Breast epithelium (tissue), 4 donors: ENCODE data around the gene IL17RD. TPM values are rescaled to one million over a fixed set of nuclear protein-coding genes. Genes with fewer than 3 reads are reported as not detected.
A peak's percentile ranks its signal among the peaks of the same experiment; 100 is the strongest.

Experiments used
- DNase-seq, 2 donors: peaks; one replicate each; pipeline ENCODE4 v3.0.0-alpha.2; 2019; ENCODE audit warnings: low spot score in 2 of 2
- H3K27ac ChIP-seq, 2 donors: fragments of 200-600 bp; sonication (generic) in 1 of 2; one replicate each; pipeline ENCODE4 v1.5.1; 2016 to 2019; ENCODE audit warnings: mild to moderate bottlenecking in 1 of 2
- H3K27me3 ChIP-seq, 2 donors: fragments of 200-600 bp; sonication (generic) in 1 of 2; one replicate each; pipeline versions ENCODE4 v1.5.1 to v1.6.0; 2017 to 2019; ENCODE audit warnings: control low read depth in 1 of 2, mild to moderate bottlenecking in 1 of 2
- H3K36me3 ChIP-seq: fragments of 200-600 bp; one replicate; pipeline ENCODE4 v1.5.1; 2019
- H3K4me1 ChIP-seq, 2 donors: fragments of 200-600 bp; sonication (generic); one replicate each; pipeline ENCODE4 v1.5.1; 2016 to 2019; ENCODE audit warnings: control low read depth in 1 of 2
- H3K4me3 ChIP-seq, 3 donors: fragments of 200-600 bp; sonication (generic); 1 replicate in 2 of 3; 2 replicates in 1 of 3; pipeline ENCODE4 v1.5.1; 2016 to 2019; ENCODE audit warnings: mild to moderate bottlenecking in 3 of 3, moderate library complexity in 2 of 3
- H3K9me3 ChIP-seq, 2 donors: fragments of 200-600 bp; sonication (generic) in 1 of 2; one replicate each; pipeline ENCODE4 v1.5.1; 2016 to 2019; ENCODE audit warnings: control low read depth in 1 of 2
- POLR2A ChIP-seq: fragments of 450-650 bp; IDR thresholded peaks from one replicate; pipeline ENCODE4 v1.6.1; 2016; ENCODE audit warnings: antibody characterized with exemption, mild to moderate bottlenecking, moderate library complexity
- POLR2AphosphoS5 ChIP-seq, 3 donors: sonication (generic); formaldehyde crosslinking; IDR thresholded peaks; one replicate each; pipeline ENCODE4 v1.6.1; 2017; ENCODE audit warnings: antibody characterized with exemption in 3 of 3
- intact Hi-C: fragments of 100-400 bp; cut with DNase I; formaldehyde crosslinking; loops from one replicate; pipeline ENCODE4 v1.15.1; 2023; ENCODE audit warnings: low total_unique reads
- total RNA-seq, 3 donors: library from RNA; depleted of rRNA; stranded (reverse); fragments of >200 nt; gene quantifications; one replicate each; pipeline ENCODE4 v1.1.0, GENCODE V29; 2016
- TF ChIP-seq, protein P1 (sequence below), 3 donors: fragments of 450-650 bp; IDR thresholded peaks; one replicate each; pipeline ENCODE4 v1.5.1; 2016 to 2017; ENCODE audit warnings: antibody characterized with exemption in 3 of 3, mild to moderate bottlenecking in 3 of 3, moderate library complexity in 3 of 3

Gene IL17RD
- total RNA-seq, 3 donors from 2014 or later, result 3.0 to 31.8 (median 31.0) TPM

DNA sequence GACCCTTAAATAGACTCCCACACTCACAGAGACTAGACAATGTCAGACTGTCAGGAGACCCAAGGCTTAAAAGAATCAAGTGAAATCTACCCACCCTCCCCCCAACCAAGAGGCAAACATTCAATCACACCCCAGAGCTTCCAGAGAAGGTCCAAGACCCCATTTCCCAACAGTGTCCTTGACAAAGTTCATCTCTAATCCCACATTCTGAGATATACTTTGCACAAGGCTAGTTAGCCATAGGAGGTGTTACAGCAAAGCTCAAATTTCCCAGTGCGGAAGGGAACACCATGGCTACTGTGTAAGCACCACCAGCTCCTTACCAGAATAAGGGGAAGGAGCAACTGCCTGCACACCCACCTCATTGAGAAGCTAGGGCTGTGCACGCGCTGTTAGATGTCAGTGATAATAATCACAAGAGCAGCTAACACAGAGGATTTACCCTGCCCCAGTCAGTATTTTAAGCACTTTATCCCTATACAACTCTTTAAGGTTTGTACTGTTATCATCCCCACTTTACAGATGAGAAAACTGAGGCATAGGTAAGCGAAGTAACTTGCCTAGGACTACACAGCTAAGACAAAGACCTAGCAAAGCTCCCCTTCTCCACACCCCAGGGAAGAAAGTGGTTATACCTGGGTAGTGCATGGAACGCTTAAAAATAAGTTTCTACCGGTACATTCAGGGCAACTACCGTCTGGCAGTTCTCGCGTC, 87.4 kb downstream of the IL17RD start:
- no peaks in the 10 kb centered on the region for H3K9me3 ChIP-seq
- peak overlapping the region; percentile 76 to 78 for H3K27ac ChIP-seq
- peak overlapping the region; percentile 84 to 86 (median 85) for H3K4me3 ChIP-seq
- H3K4me1 ChIP-seq, result no peaks in the 10 kb centered on the region
- TF ChIP-seq POLR2A (no peak), POLR2AphosphoS5 (IDR thresholded peaks at IDR 0.05) (no peak)
- TF ChIP-seq, protein P1, sequence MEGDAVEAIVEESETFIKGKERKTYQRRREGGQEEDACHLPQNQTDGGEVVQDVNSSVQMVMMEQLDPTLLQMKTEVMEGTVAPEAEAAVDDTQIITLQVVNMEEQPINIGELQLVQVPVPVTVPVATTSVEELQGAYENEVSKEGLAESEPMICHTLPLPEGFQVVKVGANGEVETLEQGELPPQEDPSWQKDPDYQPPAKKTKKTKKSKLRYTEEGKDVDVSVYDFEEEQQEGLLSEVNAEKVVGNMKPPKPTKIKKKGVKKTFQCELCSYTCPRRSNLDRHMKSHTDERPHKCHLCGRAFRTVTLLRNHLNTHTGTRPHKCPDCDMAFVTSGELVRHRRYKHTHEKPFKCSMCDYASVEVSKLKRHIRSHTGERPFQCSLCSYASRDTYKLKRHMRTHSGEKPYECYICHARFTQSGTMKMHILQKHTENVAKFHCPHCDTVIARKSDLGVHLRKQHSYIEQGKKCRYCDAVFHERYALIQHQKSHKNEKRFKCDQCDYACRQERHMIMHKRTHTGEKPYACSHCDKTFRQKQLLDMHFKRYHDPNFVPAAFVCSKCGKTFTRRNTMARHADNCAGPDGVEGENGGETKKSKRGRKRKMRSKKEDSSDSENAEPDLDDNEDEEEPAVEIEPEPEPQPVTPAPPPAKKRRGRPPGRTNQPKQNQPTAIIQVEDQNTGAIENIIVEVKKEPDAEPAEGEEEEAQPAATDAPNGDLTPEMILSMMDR (IDR thresholded peaks at IDR 0.05), result no peak
- no peaks in the 10 kb centered on the region for H3K36me3 ChIP-seq
- no peaks in the 10 kb centered on the region for H3K27me3 ChIP-seq
- no peak for DNase-seq
- intact Hi-C loops, result loop anchor here (10.0 kb wide), 1 partner anchor 63 kb away; no protein-coding TSS in a partner anchor

DNA sequence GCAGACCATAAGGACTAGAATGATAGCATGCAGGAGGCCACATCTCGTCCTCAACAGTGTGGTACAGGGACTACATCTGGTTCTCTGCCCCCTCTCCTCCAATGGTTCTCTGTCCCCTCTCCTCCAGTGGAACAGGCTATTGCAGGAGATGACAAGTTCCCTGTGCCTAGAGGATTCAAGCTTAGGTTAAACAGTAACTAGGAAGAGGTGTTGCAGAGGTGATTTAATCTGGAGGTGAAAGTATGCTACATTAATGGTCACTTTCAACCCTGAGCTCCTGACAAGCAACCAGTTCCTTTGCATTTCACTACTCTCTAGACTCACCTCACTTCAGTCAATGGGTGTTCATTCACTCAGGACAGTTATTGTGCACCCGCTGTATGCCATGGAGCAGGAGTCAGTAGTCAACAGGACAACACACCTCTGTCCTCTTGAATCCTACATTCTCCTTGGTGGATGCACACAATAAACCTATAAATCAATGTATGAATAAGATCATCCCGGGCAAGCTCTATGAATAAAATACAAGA, 88.7 kb downstream of the IL17RD start:
- H3K4me1 ChIP-seq, result no peaks in the 10 kb centered on the region
- DNase-seq, result no peak
- H3K36me3 ChIP-seq, result no peaks in the 10 kb centered on the region
- TF ChIP-seq, protein P1 (IDR thresholded peaks at IDR 0.05), result no peak
- no peak for TF ChIP-seq POLR2AphosphoS5 (IDR thresholded peaks at IDR 0.05)
- no peak for TF ChIP-seq POLR2A
- H3K27ac ChIP-seq, result no peak overlapping the region
- intact Hi-C loops, result loop anchor here (10.0 kb wide), 1 partner anchor 62 kb away; no protein-coding TSS in a partner anchor
- H3K9me3 ChIP-seq, result no peaks in the 10 kb centered on the region
- H3K4me3 ChIP-seq, result no peak overlapping the region
- no peaks in the 10 kb centered on the region for H3K27me3 ChIP-seq

DNA sequence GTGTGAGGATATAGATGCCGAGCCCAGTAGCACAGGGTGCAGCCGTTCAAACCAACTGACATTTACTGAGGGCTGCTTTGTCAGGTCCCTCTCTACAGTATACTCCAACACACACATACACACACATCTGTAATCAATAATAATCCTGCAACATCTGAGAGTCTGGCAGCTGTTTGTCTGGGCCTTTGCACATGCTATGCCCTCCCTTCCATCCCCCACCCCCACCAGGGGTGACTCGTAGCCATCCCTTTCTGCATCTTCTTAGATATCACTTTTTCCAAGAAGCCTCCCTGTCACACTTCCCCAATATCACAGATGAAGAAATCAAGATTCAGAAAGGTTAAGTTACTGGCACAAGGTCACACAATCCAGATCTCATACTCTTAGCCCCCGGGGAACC, 91.0 kb downstream of the IL17RD start:
- TF ChIP-seq POLR2A (no peak), POLR2AphosphoS5 (IDR thresholded peaks at IDR 0.05) (no peak)
- TF ChIP-seq, protein P1 (IDR thresholded peaks at IDR 0.05), result no peak
- no peaks in the 10 kb centered on the region for H3K9me3 ChIP-seq
- H3K27ac ChIP-seq, result no peak overlapping the region
- intact Hi-C loops, result loop anchor here (10.0 kb wide), 1 partner anchor 59 kb away; no protein-coding TSS in a partner anchor
- H3K36me3 ChIP-seq, result no peaks in the 10 kb centered on the region
- no peak for DNase-seq
- H3K27me3 ChIP-seq, result no peaks in the 10 kb centered on the region
- no peak overlapping the region for H3K4me3 ChIP-seq
- no peaks in the 10 kb centered on the region for H3K4me1 ChIP-seq

DNA sequence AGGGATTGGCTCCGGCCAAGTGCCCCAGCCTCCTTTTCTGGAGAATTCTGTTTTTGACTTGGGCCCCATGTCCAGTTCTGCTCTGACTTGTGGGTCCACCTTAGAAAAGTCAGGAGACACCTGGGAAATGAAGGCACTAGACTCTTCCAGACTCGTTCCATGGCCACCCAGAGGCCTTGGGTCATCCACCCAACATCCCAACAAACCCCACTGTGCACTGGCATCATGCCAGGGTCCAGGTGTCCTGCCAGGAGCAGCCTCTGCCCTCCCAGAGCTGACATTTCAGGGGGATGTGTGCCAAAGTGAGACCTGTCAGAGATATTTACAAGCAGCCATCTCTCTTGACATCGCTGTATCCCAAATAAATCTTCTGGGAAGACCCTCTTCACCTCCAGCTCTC, 91.5 kb downstream of the IL17RD start:
- no peak overlapping the region for H3K27ac ChIP-seq
- intact Hi-C loops, result loop anchor here (10.0 kb wide), 1 partner anchor 59 kb away; no protein-coding TSS in a partner anchor
- no peaks in the 10 kb centered on the region for H3K27me3 ChIP-seq
- no peak for DNase-seq
- TF ChIP-seq POLR2A (no peak), POLR2AphosphoS5 (IDR thresholded peaks at IDR 0.05) (no peak)
- TF ChIP-seq, protein P1 (IDR thresholded peaks at IDR 0.05), result no peak
- no peaks in the 10 kb centered on the region for H3K9me3 ChIP-seq
- H3K4me1 ChIP-seq, result no peaks in the 10 kb centered on the region
- no peaks in the 10 kb centered on the region for H3K36me3 ChIP-seq
- no peak overlapping the region for H3K4me3 ChIP-seq

DNA sequence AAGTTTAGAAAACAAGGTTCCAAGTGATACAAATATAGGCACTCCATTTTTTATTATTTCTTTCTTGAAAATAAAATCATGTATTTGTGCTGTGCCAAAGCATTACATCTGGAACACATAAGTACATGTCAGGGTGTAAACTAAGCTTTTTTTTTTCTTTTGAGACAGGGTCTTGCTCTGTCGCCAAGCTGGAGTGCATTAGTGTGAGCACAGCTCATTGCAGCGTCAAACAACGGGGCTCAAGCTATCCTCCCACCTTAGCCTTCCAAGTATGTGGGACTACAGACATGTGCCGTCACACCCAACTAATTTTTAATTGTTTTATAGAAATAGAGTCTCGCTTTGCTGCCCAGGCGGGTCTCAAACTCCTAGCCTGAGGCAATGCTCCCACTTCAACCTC, 95.7 kb downstream of the IL17RD start:
- Histone ChIP-seq H3K4me3 (no peak overlapping the region), H3K9me3 (no peaks in the 10 kb centered on the region), H3K27me3 (no peaks in the 10 kb centered on the region), H3K36me3 (no peaks in the 10 kb centered on the region), H3K27ac (peak overlapping the region in 1 of 2 donors; percentile 72), H3K4me1 (no peaks in the 10 kb centered on the region)
- intact Hi-C loops, result no loop called here
- DNase-seq, result no peak
- no peak for TF ChIP-seq POLR2AphosphoS5 (IDR thresholded peaks at IDR 0.05)
- TF ChIP-seq, protein P1 (IDR thresholded peaks at IDR 0.05), result no peak
- TF ChIP-seq POLR2A, result no peak
